ENCODE results near the gene LEMD2. TPM values are rescaled to one million over a fixed set of nuclear protein-coding genes. Genes with fewer than 3 reads are reported as not detected.

Gene LEMD2
- total and polyA plus RNA-seq, 2 of the 4 experiments (the other 2 are of a cell fraction) = 26.5 to 43.6 TPM

GRCh38 chr6:33772902-33773472, 15.9 kb downstream of the LEMD2 start:
- Histone ChIP-seq H2BK20ac (ENCODE audit: low read depth, low read length) (peak overlapping the region; percentile 19; the same call in 1 of the 2 replicates), H3K4me2 (ENCODE audit: low read depth, low read length) (no peak overlapping the region), H3K4ac (ENCODE audit: low read depth, low read length) (peak overlapping the region; percentile 39; the same call in 1 of the 2 replicates), H2BK120ac (ENCODE audit: low read depth, low read length) (no peak overlapping the region; the same call in 1 of the 2 replicates), H3K4me1 (ENCODE audit: control insufficient read depth, insufficient read depth, low read length) (peaks cover 46% of the 10 kb centered on the region), H3K9me1 (ENCODE audit: insufficient read depth, low read length) (peaks cover 27% of the 10 kb centered on the region), H3K27ac (ENCODE audit: insufficient read depth, low read length) (peak overlapping the region; percentile 7; the same call in 1 of the 2 replicates), H3K14ac (replicated peaks; ENCODE audit: low read depth, low read length) (peak overlapping the region; percentile 36; the same call in 1 of the 2 replicates), H3K4me3 (ENCODE audit: insufficient read depth, low read depth, low read length) (no peak overlapping the region), H3K18ac (ENCODE audit: low read depth, low read length) (no peak overlapping the region), H2AK9ac (replicated peaks; ENCODE audit: low read depth, low read length, poor library complexity) (peak overlapping the region; percentile 95), H2BK5ac (ENCODE audit: low read depth, low read length, poor library complexity, severe bottlenecking) (peak overlapping the region; percentile 70), H3K23ac (ENCODE audit: low read depth, low read length) (peak overlapping the region; percentile 50), H3K36me3 (ENCODE audit: control insufficient read depth, insufficient read depth, low read length) (peaks cover 51% of the 10 kb centered on the region), H4K20me1 (ENCODE audit: insufficient read depth, low read length) (0 out of 2 replicates have a peak, but pooled peaks cover 4% of the 10 kb centered on the region), H4K8ac (ENCODE audit: low read depth in 2 of 2, low read length in 2 of 2) (peak overlapping the region in 1 of 2 experiments; percentile 93; a peak in 2 of 4 replicates), H2AFZ (replicated peaks; ENCODE audit: low read length, poor library complexity) (no peak overlapping the region), H2BK15ac (ENCODE audit: low read depth, low read length) (no peak overlapping the region), H3K9ac (ENCODE audit: low read depth, low read length) (no peak overlapping the region), H3K9me3 (ENCODE audit: control insufficient read depth, insufficient read depth, low read length) (no peaks in the 10 kb centered on the region), H3K79me1 (ENCODE audit: low read depth in 1 of 2, low read length in 2 of 2) (peaks cover 0 to 35% of the 10 kb centered on the region in 2 experiments; a peak in 3 of 4 replicates), H2AK5ac (ENCODE audit: low read depth, low read length) (peak overlapping the region; percentile 69), H4K91ac (ENCODE audit: insufficient read depth, low read depth, low read length) (peak overlapping the region; percentile 26; the same call in 1 of the 2 replicates), H3K27me3 (ENCODE audit: control insufficient read depth, insufficient read depth, low read length) (no peaks in the 10 kb centered on the region), H3K56ac (ENCODE audit: extremely low read depth, insufficient read depth, low read length) (no peak overlapping the region), H4K5ac (ENCODE audit: low read depth, low read length) (no peak overlapping the region)
- 83% methylated on average over 2 of the region's 6 CpGs; no CpG with 5 or more reads in 1 of the 2 experiments for WGBS, 2 experiments (ENCODE audit: extremely low coverage in 2 of 2, insufficient read length in 1 of 2)
- no TSS peak for BruUV-seq (replicated peaks)
- intact Hi-C loops (cut with micrococcal nuclease) = loop anchor here (2.0 kb wide), 1 partner anchor 16 kb away; the partner anchor contains the start of gene LEMD2
- TF ChIP-seq RFX5 (IDR thresholded peaks at IDR 0.05; ENCODE audit: low read depth, low read length) = no peak
- no peak for ATAC-seq (ENCODE audit: low read depth)
- in situ Hi-C loops (cut with MboI; ENCODE audit: low sequenced_read_pairs) = loop anchor here (5.0 kb wide), 1 partner anchor 259 kb away; no protein-coding TSS in a partner anchor
- ChIA-PET CTCF (interaction anchor here (0.6 to 1.2 kb wide), 2 partner anchors 65 to 157 kb away, joined by 4 to 5 read pairs; no protein-coding TSS in a partner anchor), POLR2A (ENCODE audit: unreplicated experiment) (no interaction called here)
- dilution Hi-C loops (cut with HindIII; ENCODE audit: low sequenced_read_pairs, unreplicated experiment) = no loop called here
- DNase-seq = no peak
